IgD-negative memory B cell (primary cell): Measurements from ENCODE around the gene OTUB1. TPM values are rescaled to one million over a fixed set of nuclear protein-coding genes. Genes with fewer than 3 reads are reported as not detected.
"Not testable (repeated sequence)": the region's sequence is repeated elsewhere in the genome, so short reads cannot be mapped to it uniquely, and the experiment has no call there.

Experiments
- H3K27ac Mint-ChIP-seq, 3 donors: one replicate each; pipeline ENCODE4 v1.8.0; 2020 to 2022; ENCODE audit warnings: mild to moderate bottlenecking in 3 of 3, mixed read lengths in 3 of 3, moderate library complexity in 1 of 3
- H3K27me3 Mint-ChIP-seq: one replicate; pipeline ENCODE4 v1.8.0; 2021; ENCODE audit warnings: mixed read lengths
- H3K36me3 Mint-ChIP-seq: one replicate; pipeline ENCODE4 v1.8.0; 2020; ENCODE audit warnings: mild to moderate bottlenecking, mixed read lengths
- H3K4me1 Mint-ChIP-seq, 3 donors: one replicate each; pipeline ENCODE4 v1.8.0; 2020 to 2022; ENCODE audit warnings: mixed read lengths in 3 of 3, mild to moderate bottlenecking in 1 of 3
- H3K4me3 Mint-ChIP-seq, 4 donors: one replicate each; pipeline ENCODE4 v1.8.0; 2020 to 2022; ENCODE audit warnings: mild to moderate bottlenecking in 4 of 4, mixed read lengths in 4 of 4, moderate library complexity in 3 of 4
- H3K9me3 Mint-ChIP-seq, 3 donors: one replicate each; pipeline ENCODE4 v1.8.0; 2020 to 2021; ENCODE audit warnings: mixed read lengths in 3 of 3, mild to moderate bottlenecking in 1 of 3
- polyA plus RNA-seq: library from polyadenylated mRNA; unstranded; fragments of 300-500 nt; fragmentation: Illumina TruSeq; gene quantifications from one replicate; pipeline ENCODE4 v1.2.3, GENCODE V29; 2021

OTUB1 gene
- polyA plus RNA-seq, 1 donor from 2014 or later: 117 TPM

DNA sequence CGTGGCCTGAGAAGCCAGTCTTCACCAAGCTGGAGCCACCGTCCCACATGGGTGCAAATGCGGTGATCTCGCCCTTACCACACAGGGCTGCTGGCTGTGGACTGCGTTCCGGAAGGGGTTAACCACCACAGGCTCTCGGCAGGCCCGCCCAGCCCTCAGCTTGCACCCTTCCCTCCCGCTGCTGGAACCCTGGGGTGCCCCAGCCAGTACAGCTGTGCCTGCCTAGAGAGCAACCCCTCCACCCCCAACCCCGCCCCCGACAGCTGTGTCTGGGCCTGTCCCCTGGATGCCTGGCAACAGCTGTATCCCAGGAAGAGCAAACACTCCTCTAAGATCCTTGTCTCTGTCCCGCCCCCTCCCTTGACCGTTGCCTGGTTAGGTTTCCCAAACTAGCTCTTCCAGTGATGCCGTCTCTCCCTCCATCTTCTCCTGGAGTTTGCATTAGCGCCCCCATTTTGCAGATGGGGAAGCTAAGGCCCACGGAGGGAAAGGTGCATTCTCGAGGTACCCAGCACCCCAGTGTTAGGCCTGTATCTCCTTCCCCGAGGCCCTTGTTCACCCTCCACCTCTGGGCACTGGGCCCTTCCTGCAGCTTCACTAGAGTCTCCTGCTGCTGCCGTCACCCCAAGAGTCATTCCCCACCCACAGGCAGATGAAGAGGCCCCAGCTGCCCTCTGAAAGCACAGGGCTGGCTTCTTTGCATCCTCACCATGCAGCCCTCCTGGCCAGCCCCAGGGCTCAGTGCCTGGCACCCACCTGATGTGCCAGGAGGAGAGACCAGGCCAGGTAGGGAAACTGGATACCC is 24.4 kb upstream of the OTUB1 start:
- no peaks in the 10 kb centered on the region for H3K9me3 Mint-ChIP-seq
- no peak overlapping the region for H3K27ac Mint-ChIP-seq
- no peaks in the 10 kb centered on the region for H3K27me3 Mint-ChIP-seq
- H3K4me1 Mint-ChIP-seq: no peaks in the 10 kb centered on the region
- no peaks in the 10 kb centered on the region for H3K36me3 Mint-ChIP-seq
- no peak overlapping the region for H3K4me3 Mint-ChIP-seq

DNA sequence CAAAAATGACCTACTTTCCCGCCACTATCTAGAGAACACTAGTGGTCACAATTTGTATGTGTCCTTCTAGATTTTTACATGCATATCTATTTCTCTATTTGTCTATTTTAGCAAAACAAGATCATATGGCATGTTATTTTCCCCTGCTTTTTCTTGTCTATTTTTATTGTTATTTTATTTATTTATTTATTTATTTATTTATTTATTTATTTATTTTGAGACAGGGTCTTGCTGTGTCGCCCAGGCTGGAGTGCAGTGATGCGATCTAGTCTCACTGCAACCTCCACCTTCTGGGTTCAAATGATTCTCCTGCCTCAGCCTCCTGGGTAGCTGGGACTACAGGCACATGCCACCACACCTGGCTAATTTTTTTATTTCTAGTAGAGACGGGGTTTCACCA is 22.3 kb upstream of the OTUB1 start:
- not testable (repeated sequence) for H3K4me3 Mint-ChIP-seq, H3K4me1 Mint-ChIP-seq, H3K36me3 Mint-ChIP-seq, H3K9me3 Mint-ChIP-seq, H3K27me3 Mint-ChIP-seq
- peak overlapping the region in 1 of 3 donors; percentile 19 for H3K27ac Mint-ChIP-seq

GRCh38 chr11:63966444-63966843 is 19.8 kb upstream of the OTUB1 start:
- no peaks in the 10 kb centered on the region for H3K36me3 Mint-ChIP-seq
- peaks cover 4% of the 10 kb centered on the region for H3K27me3 Mint-ChIP-seq
- H3K9me3 Mint-ChIP-seq: no peaks in the 10 kb centered on the region
- H3K27ac Mint-ChIP-seq: peak overlapping the region in 1 of 3 donors; percentile 63
- no peaks in the 10 kb centered on the region for H3K4me1 Mint-ChIP-seq
- H3K4me3 Mint-ChIP-seq: no peak overlapping the region

GRCh38 chr11:63969461-63969860 is 16.8 kb upstream of the OTUB1 start:
- Mint-ChIP-seq H3K27me3 (peaks cover 4% of the 10 kb centered on the region), H3K9me3 (no peaks in the 10 kb centered on the region), H3K36me3 (peaks cover under 1% of the 10 kb centered on the region), H3K27ac (no peak overlapping the region), H3K4me3 (no peak overlapping the region), H3K4me1 (peaks cover 5 to 9% (median 6%) of the 10 kb centered on the region in 3 donors)

DNA sequence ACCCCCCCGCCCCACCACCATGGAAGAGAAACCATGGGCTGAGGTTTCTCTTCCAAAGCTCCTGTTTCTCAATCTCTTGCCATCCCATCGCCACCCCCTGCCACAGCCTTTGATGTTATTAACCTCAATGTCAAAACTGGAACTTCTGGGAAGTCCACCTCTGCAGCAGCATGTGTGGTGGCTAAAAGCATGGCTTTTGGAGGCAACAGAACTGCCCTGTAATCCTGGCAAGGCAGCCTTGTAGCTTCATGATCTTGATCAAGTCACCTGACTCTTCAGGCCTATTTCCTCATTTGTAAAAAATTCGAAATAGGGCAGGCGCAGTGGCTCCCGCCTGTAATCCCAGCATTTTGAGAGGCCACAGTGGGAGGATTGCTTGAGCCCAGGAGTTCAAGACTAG is 15.3 kb upstream of the OTUB1 start:
- no peak overlapping the region for H3K4me3 Mint-ChIP-seq
- peaks cover 2% of the 10 kb centered on the region for H3K36me3 Mint-ChIP-seq
- no peak overlapping the region for H3K27ac Mint-ChIP-seq
- H3K9me3 Mint-ChIP-seq: no peaks in the 10 kb centered on the region
- H3K4me1 Mint-ChIP-seq: peaks cover 9 to 13% (median 12%) of the 10 kb centered on the region in 3 donors
- H3K27me3 Mint-ChIP-seq: peaks cover 4% of the 10 kb centered on the region

- peak overlapping the region; percentile 87 to 99 (median 98) for H3K27ac Mint-ChIP-seq
- peak overlapping the region; percentile 97 to 100 (median 100) for H3K4me3 Mint-ChIP-seq
- peaks cover 15 to 23% (median 21%) of the 10 kb centered on the region in 3 donors for H3K4me1 Mint-ChIP-seq
- not testable (repeated sequence) for H3K9me3 Mint-ChIP-seq, H3K27me3 Mint-ChIP-seq, H3K36me3 Mint-ChIP-seq
These were observed 12.4 kb upstream of the OTUB1 start for GRCh38 chr11:63973912-63974258.

DNA sequence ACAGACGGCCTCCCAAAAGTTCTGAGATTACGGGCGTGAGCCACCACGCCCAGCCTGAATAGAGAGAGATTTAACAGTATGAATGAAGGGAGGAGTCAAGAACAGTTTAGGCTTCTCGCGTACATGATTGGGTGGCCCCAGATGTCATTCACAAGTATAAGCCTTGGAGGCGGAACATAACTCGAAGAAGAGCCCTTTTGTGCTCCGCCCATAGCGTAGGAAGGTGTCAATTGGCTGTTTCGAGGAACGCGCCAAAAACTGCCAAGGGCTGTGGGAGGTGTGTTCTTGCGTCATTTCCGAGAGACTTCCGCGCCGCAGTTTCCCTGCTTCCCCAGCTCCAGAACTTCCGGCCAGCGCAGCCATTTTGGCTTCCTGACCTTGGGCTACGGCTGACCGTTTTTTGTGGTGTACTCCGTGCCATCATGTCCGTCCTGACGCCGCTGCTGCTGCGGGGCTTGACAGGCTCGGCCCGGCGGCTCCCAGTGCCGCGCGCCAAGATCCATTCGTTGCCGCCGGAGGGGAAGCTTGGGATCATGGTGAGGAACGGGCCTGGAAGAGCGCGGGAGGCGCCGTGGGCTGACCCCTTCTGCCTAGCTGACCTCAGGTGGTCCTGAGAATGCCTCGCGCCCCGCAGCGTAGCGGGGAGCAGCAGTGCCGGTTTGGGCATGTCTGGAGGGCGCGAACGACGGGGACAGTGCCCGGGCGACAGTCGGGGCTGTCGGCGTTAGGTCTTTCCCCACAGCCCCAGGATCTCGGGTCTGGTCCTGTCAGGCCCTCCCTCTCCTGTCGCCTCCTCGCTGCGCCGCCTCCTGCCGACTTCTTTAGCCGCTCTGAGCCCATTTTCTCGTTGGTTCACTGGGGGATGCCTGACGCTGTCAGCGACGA is 11.7 kb upstream of the OTUB1 start, which contains the start of gene COX8A:
Gene COX8A (plus strand): TSS at position 362 of the 885 bp plus-strand sequence. CDS start 61 bp downstream, at position 423.
- peaks cover 15 to 23% (median 21%) of the 10 kb centered on the region in 3 donors for H3K4me1 Mint-ChIP-seq
- H3K9me3 Mint-ChIP-seq: no peaks in the 10 kb centered on the region
- peaks cover 2% of the 10 kb centered on the region for H3K27me3 Mint-ChIP-seq
- H3K36me3 Mint-ChIP-seq: peaks cover 2% of the 10 kb centered on the region
- peak within 1 kb of the TSS; percentile 87 to 99 (median 98) for H3K27ac Mint-ChIP-seq
- peak within 1 kb of the TSS; percentile 97 to 100 (median 100) for H3K4me3 Mint-ChIP-seq

DNA sequence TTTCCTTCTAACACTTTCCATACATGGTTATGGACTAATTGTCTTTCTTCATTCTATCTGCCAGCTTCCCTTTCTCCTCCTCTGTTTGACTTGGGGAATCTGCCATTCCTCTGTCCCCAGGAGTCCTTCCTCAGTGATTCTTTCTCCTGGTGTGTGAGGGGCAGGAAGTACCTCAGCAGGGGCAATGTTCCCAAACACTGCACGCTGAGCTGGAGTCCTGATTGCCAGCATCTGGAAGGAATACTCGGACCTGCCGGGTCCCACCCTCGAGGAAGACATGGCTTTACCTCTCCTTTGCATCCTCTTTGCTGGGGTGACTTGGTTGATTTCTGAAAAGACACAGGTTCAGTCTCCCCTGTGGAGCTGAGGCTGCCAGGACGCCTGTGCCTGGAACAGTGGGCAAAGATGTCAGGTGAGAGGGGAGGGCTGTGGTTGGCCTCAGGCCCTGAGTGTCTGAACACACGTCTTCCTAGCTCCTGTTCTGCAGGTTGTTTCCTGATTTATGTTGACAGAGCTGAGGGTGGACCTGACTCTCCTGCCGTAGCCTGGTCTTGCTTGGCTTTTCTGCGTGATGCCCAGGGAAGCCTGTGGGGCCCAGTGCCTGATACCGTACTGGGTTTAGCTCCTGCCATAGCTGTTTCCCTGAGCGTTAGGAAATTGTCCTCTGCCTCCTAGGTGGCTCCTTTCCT is 7.5 kb upstream of the OTUB1 start:
- Mint-ChIP-seq H3K9me3 (no peaks in the 10 kb centered on the region), H3K27ac (peak overlapping the region in 1 of 3 donors; percentile 81), H3K4me3 (peak overlapping the region in 2 of 4 donors; percentile 39 to 85), H3K36me3 (peaks cover 2% of the 10 kb centered on the region), H3K27me3 (no peaks in the 10 kb centered on the region), H3K4me1 (peaks cover 21 to 28% (median 27%) of the 10 kb centered on the region in 3 donors)

- Mint-ChIP-seq H3K36me3 (peaks cover 2% of the 10 kb centered on the region), H3K9me3 (no peaks in the 10 kb centered on the region), H3K4me3 (peak overlapping the region in 1 of 4 donors; percentile 85), H3K27ac (peak overlapping the region in 1 of 3 donors; percentile 18), H3K27me3 (no peaks in the 10 kb centered on the region), H3K4me1 (peaks cover 16 to 22% (median 22%) of the 10 kb centered on the region in 3 donors)
These were observed 6.8 kb upstream of the OTUB1 start for GRCh38 chr11:63979426-63979825.

- Mint-ChIP-seq H3K27me3 (no peaks in the 10 kb centered on the region), H3K4me3 (peak overlapping the region; percentile 94 to 99 (median 98)), H3K27ac (peak overlapping the region; percentile 93 to 99 (median 98)), H3K9me3 (no peaks in the 10 kb centered on the region), H3K4me1 (peaks cover 22 to 26% (median 24%) of the 10 kb centered on the region in 3 donors), H3K36me3 (peaks cover 9% of the 10 kb centered on the region)
These were observed 454 bp upstream of the OTUB1 start for GRCh38 chr11:63985812-63986155.

DNA sequence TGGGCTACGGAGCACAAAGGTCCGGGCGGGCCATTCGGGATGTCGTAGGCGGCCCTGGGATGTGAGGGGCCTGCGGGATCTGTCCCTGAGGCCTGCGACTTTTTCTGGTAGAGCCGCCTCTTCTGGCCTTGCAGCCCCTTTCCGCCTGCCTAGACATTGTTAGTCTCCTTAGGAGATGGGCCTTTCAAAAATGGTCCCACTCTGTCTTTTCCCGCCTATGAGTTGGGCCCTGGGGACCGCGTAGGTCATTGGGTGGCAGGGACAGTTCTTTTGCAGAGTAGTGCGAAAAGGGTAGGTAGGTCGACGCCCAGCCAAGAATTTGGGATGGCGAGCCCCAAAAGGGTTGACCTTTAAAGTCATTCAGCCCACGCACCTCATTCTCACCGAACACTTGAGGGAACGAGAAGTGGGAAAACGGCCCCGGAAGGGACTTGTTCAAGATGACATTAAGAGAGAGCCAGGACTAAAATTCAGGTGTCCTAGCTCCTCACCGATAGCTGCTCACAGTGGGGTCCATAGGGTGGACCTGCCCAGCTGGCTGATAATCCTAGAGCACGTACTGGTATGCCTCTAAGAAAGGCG is 785 bp downstream of the OTUB1 start:
- Mint-ChIP-seq H3K4me1 (peaks cover 18 to 26% (median 22%) of the 10 kb centered on the region in 3 donors), H3K27ac (peak overlapping the region in 2 of 3 donors; percentile 53 to 99), H3K36me3 (peaks cover 9% of the 10 kb centered on the region), H3K27me3 (no peaks in the 10 kb centered on the region), H3K9me3 (no peaks in the 10 kb centered on the region), H3K4me3 (peak overlapping the region; percentile 72 to 82 (median 74))

DNA sequence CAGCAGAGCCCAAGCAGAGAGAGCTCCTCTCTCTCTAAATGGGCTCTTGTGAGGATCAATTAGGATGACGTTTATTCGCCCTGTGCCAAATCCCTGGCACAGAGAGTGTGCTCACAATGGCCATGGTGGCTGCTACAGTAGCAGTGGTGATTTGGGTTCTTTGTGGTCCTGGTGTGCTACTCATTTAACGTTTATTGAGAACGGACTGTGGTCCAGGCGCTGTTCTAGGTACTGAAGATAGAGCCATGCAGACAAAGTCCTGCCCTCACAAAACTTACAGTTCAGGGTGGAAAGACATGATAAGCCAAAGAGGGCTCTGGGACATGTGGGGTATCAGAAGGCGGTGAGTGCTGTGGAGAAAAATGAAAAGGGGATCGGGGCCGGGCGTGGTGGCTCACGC is 5.3 kb downstream of the OTUB1 start:
- Mint-ChIP-seq H3K27me3 (no peaks in the 10 kb centered on the region), H3K9me3 (no peaks in the 10 kb centered on the region), H3K4me3 (peak overlapping the region in 1 of 4 donors; percentile 52), H3K27ac (peak overlapping the region in 1 of 3 donors; percentile 27), H3K36me3 (peaks cover 9% of the 10 kb centered on the region), H3K4me1 (peaks cover 0 to 19% (median 18%) of the 10 kb centered on the region in 3 donors)

DNA sequence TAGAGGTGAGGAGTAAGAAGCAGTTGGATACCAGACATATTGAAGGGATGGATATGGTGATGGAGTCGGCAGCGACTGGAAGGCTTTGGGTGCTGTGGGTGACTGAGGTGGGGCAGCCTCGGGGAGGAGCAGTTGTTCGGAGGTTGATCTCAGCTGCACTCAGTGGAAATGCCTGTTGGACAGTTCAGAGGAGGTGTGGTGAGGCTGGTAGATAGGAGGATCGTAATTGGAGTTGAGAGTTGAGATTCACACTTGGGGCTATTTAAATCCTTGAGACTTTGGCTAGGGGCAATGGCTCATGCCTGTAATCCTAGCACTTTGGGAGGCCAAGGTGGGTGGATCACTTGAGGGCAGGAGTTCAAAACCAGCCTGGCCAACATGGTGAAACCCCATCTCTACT is 6.9 kb downstream of the OTUB1 start:
- H3K27ac Mint-ChIP-seq: no peak overlapping the region
- H3K27me3 Mint-ChIP-seq: no peaks in the 10 kb centered on the region
- H3K4me1 Mint-ChIP-seq: peaks cover 0 to 14% (median 11%) of the 10 kb centered on the region in 3 donors
- no peaks in the 10 kb centered on the region for H3K9me3 Mint-ChIP-seq
- H3K4me3 Mint-ChIP-seq: peak overlapping the region in 1 of 4 donors; percentile 2
- peaks cover 11% of the 10 kb centered on the region for H3K36me3 Mint-ChIP-seq

GRCh38 chr11:63993993-63994392 is 7.8 kb downstream of the OTUB1 start:
- Mint-ChIP-seq H3K4me3 (peak overlapping the region in 1 of 4 donors; percentile 52), H3K27me3 (no peaks in the 10 kb centered on the region), H3K4me1 (peaks cover 0 to 9% (median 9%) of the 10 kb centered on the region in 3 donors), H3K36me3 (peaks cover 5% of the 10 kb centered on the region), H3K9me3 (no peaks in the 10 kb centered on the region), H3K27ac (no peak overlapping the region)
